KOPT-K1 (cell line): Measurements from ENCODE around the gene KLHL7.
"Not testable (repeated sequence)": the region's sequence is repeated elsewhere in the genome, so short reads cannot be mapped to it uniquely, and the experiment has no call there.

Experiments used
- H3K27ac ChIP-seq: fragments of 200-600 bp; sonication (generic); 2 replicates; pipeline ENCODE4 v1.5.1; 2016; ENCODE audit warnings: antibody characterized with exemption, mild to moderate bottlenecking, low read depth, low read length; ENCODE audit not compliant: poor library complexity, severe bottlenecking
- H3K36me3 ChIP-seq: fragments of 200-600 bp; sonication (generic); 2 replicates; pipeline ENCODE4 v1.5.1; 2017; ENCODE audit warnings: antibody characterized with exemption, mild to moderate bottlenecking, low read length, moderate library complexity; ENCODE audit not compliant: insufficient read depth
- H3K9me3 ChIP-seq: fragments of 200-600 bp; sonication (generic); 2 replicates; pipeline ENCODE4 v1.5.1; 2017; ENCODE audit warnings: antibody characterized with exemption, low read length, mild to moderate bottlenecking; ENCODE audit not compliant: insufficient read depth, poor library complexity, severe bottlenecking

The KLHL7 gene

GRCh38 chr7:23129036-23129435 is 23.5 kb downstream of the KLHL7 start:
- peaks cover 40% of the 10 kb centered on the region for H3K36me3 ChIP-seq
- no peak overlapping the region for H3K27ac ChIP-seq
- no peaks in the 10 kb centered on the region for H3K9me3 ChIP-seq

GRCh38 chr7:23131799-23132198 is 26.2 kb downstream of the KLHL7 start:
- peaks cover 23% of the 10 kb centered on the region for H3K36me3 ChIP-seq
- H3K27ac ChIP-seq, H3K9me3 ChIP-seq: not testable (repeated sequence)

- no peak overlapping the region for H3K27ac ChIP-seq
These were observed 28.2 kb downstream of the KLHL7 start for GRCh38 chr7:23133797-23134196.

GRCh38 chr7:23135755-23136154 is 30.2 kb downstream of the KLHL7 start:
- H3K27ac ChIP-seq, result no peak overlapping the region
- no peaks in the 10 kb centered on the region for H3K36me3 ChIP-seq
- H3K9me3 ChIP-seq, result no peaks in the 10 kb centered on the region

More at GRCh38 chr7:23133797-23134196, 28.2 kb downstream of the KLHL7 start:
- peaks cover 8% of the 10 kb centered on the region for H3K36me3 ChIP-seq
- no peaks in the 10 kb centered on the region for H3K9me3 ChIP-seq

GRCh38 chr7:23136216-23136615 is 30.6 kb downstream of the KLHL7 start:
- Histone ChIP-seq H3K27ac (no peak overlapping the region), H3K9me3 (no peaks in the 10 kb centered on the region), H3K36me3 (peaks cover 3% of the 10 kb centered on the region; the same call in 1 of the 2 replicates)

GRCh38 chr7:23157679-23158078 is 52.1 kb downstream of the KLHL7 start:
- no peak overlapping the region for H3K27ac ChIP-seq
- H3K9me3 ChIP-seq, result no peaks in the 10 kb centered on the region
- peaks cover 28% of the 10 kb centered on the region for H3K36me3 ChIP-seq

GRCh38 chr7:23158546-23158945 is 53.0 kb downstream of the KLHL7 start:
- H3K27ac ChIP-seq, result no peak overlapping the region
- peaks cover 20% of the 10 kb centered on the region for H3K36me3 ChIP-seq
- H3K9me3 ChIP-seq, result no peaks in the 10 kb centered on the region

GRCh38 chr7:23161482-23161881 is 55.9 kb downstream of the KLHL7 start:
- H3K27ac ChIP-seq, result no peak overlapping the region
- H3K36me3 ChIP-seq, result peaks cover 6% of the 10 kb centered on the region; the same call in 1 of the 2 replicates
- no peaks in the 10 kb centered on the region for H3K9me3 ChIP-seq

- no peak overlapping the region for H3K27ac ChIP-seq
- H3K36me3 ChIP-seq, result peaks cover 3% of the 10 kb centered on the region; the same call in 1 of the 2 replicates
- no peaks in the 10 kb centered on the region for H3K9me3 ChIP-seq
These were observed 59.3 kb downstream of the KLHL7 start for GRCh38 chr7:23164846-23165245.

- H3K27ac ChIP-seq, result no peak overlapping the region
- peaks cover 3% of the 10 kb centered on the region; the same call in 1 of the 2 replicates for H3K36me3 ChIP-seq
- H3K9me3 ChIP-seq, result no peaks in the 10 kb centered on the region
These were observed 59.7 kb downstream of the KLHL7 start for GRCh38 chr7:23165316-23165715.

GRCh38 chr7:23167691-23168090 is 62.1 kb downstream of the KLHL7 start:
- no peaks in the 10 kb centered on the region for H3K9me3 ChIP-seq
- no peak overlapping the region for H3K27ac ChIP-seq
- H3K36me3 ChIP-seq, result peaks cover 3% of the 10 kb centered on the region; the same call in 1 of the 2 replicates

- H3K36me3 ChIP-seq, result peaks cover 3% of the 10 kb centered on the region; the same call in 1 of the 2 replicates
- H3K27ac ChIP-seq, result no peak overlapping the region
- no peaks in the 10 kb centered on the region for H3K9me3 ChIP-seq
These were observed 62.7 kb downstream of the KLHL7 start for GRCh38 chr7:23168111-23168885.

- Histone ChIP-seq H3K27ac (no peak overlapping the region), H3K36me3 (peaks cover 9% of the 10 kb centered on the region; the same call in 1 of the 2 replicates), H3K9me3 (no peaks in the 10 kb centered on the region)
These were observed 70.4 kb downstream of the KLHL7 start for GRCh38 chr7:23175938-23176337.

- H3K9me3 ChIP-seq, result no peaks in the 10 kb centered on the region
- peak within 1 kb of the TSS; percentile 70 for H3K27ac ChIP-seq
- peaks cover 21% of the 10 kb centered on the region for H3K36me3 ChIP-seq
These were observed 76.3 kb downstream of the KLHL7 start, which contains the start of gene NUP42 for GRCh38 chr7:23181684-23182553. NUP42 (plus strand) TSS chr7:23182048; CDS start chr7:23182086, 38 bp downstream.
